H9 (cell line): Measurements from ENCODE around the gene KIF13A. TPM values are rescaled to one million over a fixed set of nuclear protein-coding genes. Genes with fewer than 3 reads are reported as not detected.

Source experiments
- DNase-seq: peaks from one replicate; pipeline ENCODE4 v3.0.0-alpha.2; 2017
- H2AFZ ChIP-seq: one replicate; pipeline ENCODE4 v1.6.1; 2013; ENCODE audit warnings: mild to moderate bottlenecking, low read length, control low read depth, moderate library complexity
- H2AK5ac ChIP-seq: 2 replicates; pipeline ENCODE4 v1.6.1; 2013; ENCODE audit warnings: low read length, control low read depth, mixed read lengths; ENCODE audit not compliant: insufficient read length
- H2BK120ac ChIP-seq: one replicate; pipeline ENCODE4 v1.6.1; 2013; ENCODE audit warnings: low read depth, mild to moderate bottlenecking, low read length, control low read depth, inconsistent platforms; ENCODE audit not compliant: poor library complexity, severe bottlenecking
- H2BK12ac ChIP-seq: 2 replicates; pipeline ENCODE4 v1.6.1; 2013; ENCODE audit warnings: low read length, control low read depth, mixed read lengths, low read depth; ENCODE audit not compliant: insufficient read length
- H2BK15ac ChIP-seq: 2 replicates; pipeline ENCODE4 v1.6.1; 2013; ENCODE audit warnings: low read depth, low read length, control low read depth
- H2BK20ac ChIP-seq: one replicate; pipeline ENCODE4 v1.6.1; 2013; ENCODE audit warnings: low read depth, mild to moderate bottlenecking, low read length, control low read depth, inconsistent platforms; ENCODE audit not compliant: poor library complexity, severe bottlenecking
- H2BK5ac ChIP-seq: 2 replicates; pipeline ENCODE4 v1.6.1; 2013; ENCODE audit warnings: low read length, control low read depth, mixed read lengths; ENCODE audit not compliant: insufficient read length
- H3K14ac ChIP-seq: 2 replicates; pipeline ENCODE4 v1.6.1; 2013; ENCODE audit warnings: low read length, control low read depth; ENCODE audit not compliant: insufficient read depth
- H3K18ac ChIP-seq: 2 replicates; pipeline ENCODE4 v1.6.1; 2013; ENCODE audit warnings: low read depth, mild to moderate bottlenecking, mixed read lengths, low read length, control low read depth; ENCODE audit not compliant: insufficient read length
- H3K23ac ChIP-seq: 2 replicates; pipeline ENCODE4 v1.6.1; 2013; ENCODE audit warnings: low read length, control low read depth, mixed read lengths, low read depth; ENCODE audit not compliant: insufficient read length
- H3K23me2 ChIP-seq: 2 replicates; pipeline ENCODE4 v1.6.1; 2013; ENCODE audit warnings: low read depth, mild to moderate bottlenecking, mixed read lengths, low read length, control low read depth; ENCODE audit not compliant: insufficient read length, poor library complexity, severe bottlenecking
- H3K27ac ChIP-seq: 2 replicates; pipeline ENCODE4 v1.5.1; 2013; ENCODE audit warnings: low read length, control low read depth, mixed read lengths, low read depth; ENCODE audit not compliant: insufficient read length
- H3K27me3 ChIP-seq: 2 replicates; pipeline ENCODE4 v1.6.1; 2013; ENCODE audit warnings: low read length, control low read depth, inconsistent platforms; ENCODE audit not compliant: insufficient read depth
- H3K4ac ChIP-seq: 2 replicates; pipeline ENCODE4 v1.6.1; 2013; ENCODE audit warnings: low read depth, mild to moderate bottlenecking, control low read depth, inconsistent platforms, low read length, moderate library complexity
- H3K4me1 ChIP-seq: 2 replicates; pipeline ENCODE4 v1.6.1; 2013; ENCODE audit warnings: low read length, control low read depth, inconsistent platforms; ENCODE audit not compliant: insufficient read depth
- H3K4me2 ChIP-seq: 2 replicates; pipeline ENCODE4 v1.6.1; 2013; ENCODE audit warnings: low read length, control low read depth, mixed read lengths; ENCODE audit not compliant: insufficient read length, insufficient read depth
- H3K56ac ChIP-seq: 2 replicates; pipeline ENCODE4 v1.6.1; 2013; ENCODE audit warnings: low read depth, mild to moderate bottlenecking, mixed read lengths, low read length, control low read depth; ENCODE audit not compliant: insufficient read length
- H3K79me1 ChIP-seq: 2 replicates; pipeline ENCODE4 v1.6.1; 2013; ENCODE audit warnings: low read depth, mild to moderate bottlenecking, moderate library complexity, low read length, control low read depth, inconsistent platforms; ENCODE audit not compliant: insufficient read depth, poor library complexity, severe bottlenecking
- H3K79me2 ChIP-seq: 2 replicates; pipeline ENCODE4 v1.6.1; 2013; ENCODE audit warnings: low read length, control low read depth, inconsistent platforms; ENCODE audit not compliant: insufficient read depth
- H3K9ac ChIP-seq: 2 replicates; pipeline ENCODE4 v1.6.1; 2013; ENCODE audit warnings: low read length, control low read depth, mixed read lengths; ENCODE audit not compliant: insufficient read length; ENCODE audit errors: extremely low read depth
- H3K9me3 ChIP-seq: one replicate; pipeline ENCODE4 v1.6.1; 2013; ENCODE audit warnings: low read depth, low read length, inconsistent platforms; ENCODE audit not compliant: control insufficient read depth
- H3T11ph ChIP-seq: one replicate; pipeline ENCODE4 v1.6.1; 2013; ENCODE audit warnings: mild to moderate bottlenecking, low read length, control low read depth, inconsistent platforms
- H4K20me1 ChIP-seq: one replicate; pipeline ENCODE4 v1.6.1; 2013; ENCODE audit not compliant: control insufficient read depth, insufficient read length, insufficient read depth
- H4K5ac ChIP-seq: 2 replicates; pipeline ENCODE4 v1.6.1; 2013; ENCODE audit warnings: low read depth, mild to moderate bottlenecking, mixed read lengths, low read length, control low read depth; ENCODE audit not compliant: insufficient read length
- H4K8ac ChIP-seq: replicated peaks from 2 replicates; pipeline ENCODE4 v1.6.1; 2013; ENCODE audit warnings: low read length, control low read depth, mixed read lengths, low read depth; ENCODE audit not compliant: insufficient read length
- H4K91ac ChIP-seq: 2 replicates; pipeline ENCODE4 v1.6.1; 2013; ENCODE audit warnings: low read depth, mild to moderate bottlenecking, moderate library complexity, mixed read lengths, low read length, control low read depth; ENCODE audit not compliant: insufficient read length
- H3K27ac Mint-ChIP-seq, 3 experiments: 2 replicates in 2 of 3; 3 replicates in 1 of 3; pipeline ENCODE4 v1.8.0; 2020 to 2021; ENCODE audit warnings: mixed read lengths in 3 of 3, mild to moderate bottlenecking in 1 of 3, moderate library complexity in 1 of 3
- H3K27me3 Mint-ChIP-seq: 2 replicates; pipeline ENCODE4 v1.8.0; 2021; ENCODE audit warnings: low read depth, mild to moderate bottlenecking, moderate library complexity, mixed read lengths
- H3K36me3 Mint-ChIP-seq, 3 experiments: 2 replicates in 2 of 3; 3 replicates in 1 of 3; pipeline ENCODE4 v1.8.0; 2020 to 2021; ENCODE audit warnings: low read depth in 3 of 3, mixed read lengths in 3 of 3; ENCODE audit not compliant: insufficient read depth in 1 of 3
- H3K4me1 Mint-ChIP-seq, 2 experiments: 2 replicates each; pipeline ENCODE4 v1.8.0; 2020; ENCODE audit warnings: mixed read lengths in 2 of 2
- H3K4me3 Mint-ChIP-seq, 2 experiments: 2 replicates in 1 of 2; 3 replicates in 1 of 2; pipeline ENCODE4 v1.8.0; 2020 to 2021; ENCODE audit warnings: mild to moderate bottlenecking in 2 of 2, mixed read lengths in 2 of 2, moderate library complexity in 1 of 2
- H3K9me3 Mint-ChIP-seq, 2 experiments: 2 replicates in 1 of 2; 3 replicates in 1 of 2; pipeline ENCODE4 v1.8.0; 2020; ENCODE audit warnings: mild to moderate bottlenecking in 2 of 2, mixed read lengths in 2 of 2, moderate library complexity in 1 of 2
- CTCF ChIP-seq: fragments of 200-600 bp; sonication (generic); conservative IDR thresholded peaks from 3 replicates; pipeline ENCODE4 v1.8.0; 2021; ENCODE audit warnings: antibody characterized with exemption, mild to moderate bottlenecking
- WGBS: extraction: QIAGEN DNeasy Blood & Tissue Kit; methylation state at CpG from one replicate; pipeline ENCODE4 v1.1.7; 2013; ENCODE audit warnings: missing lambda C conversion rate, low lambda C conversion rate, mixed read lengths; ENCODE audit not compliant: insufficient read length; ENCODE audit errors: extremely low coverage; 5-methylcytosine and 5-hydroxymethylcytosine counted together
- total RNA-seq: library from RNA; stranded (reverse); gene quantifications from 2 replicates; pipeline ENCODE4 v1.2.1, GENCODE V29; 2021

The KIF13A gene
- total RNA-seq, 1 experiment from 2014 or later = 38.2 TPM

GRCh38 chr6:17817763-17818162, 169.7 kb downstream of the KIF13A start:
- no peak overlapping the region for H4K8ac ChIP-seq
- Mint-ChIP-seq H3K4me3 (no peak overlapping the region), H3K27ac (0 out of 7 replicates have a peak overlapping the region, but pooled peaks of 1 of the 3 experiments have one; percentile 24)

More at GRCh38 chr6:17817763-17818162, 169.7 kb downstream of the KIF13A start:
- Histone ChIP-seq H3T11ph (no peak overlapping the region), H3K4ac (no peak overlapping the region), H2BK20ac (no peak overlapping the region), H3K23me2 (no peaks in the 10 kb centered on the region), H3K23ac (no peak overlapping the region), H2AFZ (no peak overlapping the region), H2AK5ac (no peak overlapping the region), H4K91ac (no peak overlapping the region), H3K56ac (no peak overlapping the region), H3K18ac (no peak overlapping the region), H4K5ac (no peak overlapping the region), H3K27ac (no peak overlapping the region), H3K4me1 (peaks cover 7% of the 10 kb centered on the region; the same call in 1 of the 2 replicates), H3K79me2 (no peaks in the 10 kb centered on the region), H2BK5ac (no peak overlapping the region), H2BK15ac (no peak overlapping the region), H2BK12ac (no peak overlapping the region), H3K9ac (no peak overlapping the region), H3K9me3 (no peaks in the 10 kb centered on the region), H3K4me2 (no peak overlapping the region), H3K79me1 (no peaks in the 10 kb centered on the region), H3K14ac (no peak overlapping the region), H3K27me3 (no peaks in the 10 kb centered on the region), H2BK120ac (no peak overlapping the region), H4K20me1 (no peaks in the 10 kb centered on the region)
- no peaks in the 10 kb centered on the region for H3K9me3 Mint-ChIP-seq
- no peak for TF ChIP-seq CTCF
- peaks cover 11 to 27% (median 25%) of the 10 kb centered on the region in 3 experiments; a peak in 6 of 7 replicates for H3K36me3 Mint-ChIP-seq
- WGBS = no CpG with 5 or more reads among the region's 1 CpG
- peaks cover 6 to 7% of the 10 kb centered on the region in 2 experiments for H3K4me1 Mint-ChIP-seq
- no peaks in the 10 kb centered on the region for H3K27me3 Mint-ChIP-seq
- DNase-seq = no peak
